GM23338 (cell line): ENCODE measurements around the gene GPATCH4. TPM values are rescaled to one million over a fixed set of nuclear protein-coding genes. Genes with fewer than 3 reads are reported as not detected.
A peak's percentile ranks its signal among the peaks of the same experiment; 100 is the strongest.

Experiments
- ATAC-seq: fragments of 200-7000 bp; cut with Tn5 transposase; 3 replicates; pipeline ENCODE4 v1.9.1; 2020
- DNase-seq: peaks from one replicate; pipeline ENCODE4 v3.0.0-alpha.2; 2015; ENCODE audit warnings: low spot score
- H2AFZ ChIP-seq: fragments of 200-600 bp; sonication (generic); 2 replicates; pipeline ENCODE4 v1.8.0; 2016; ENCODE audit warnings: antibody characterized with exemption, mild to moderate bottlenecking, moderate library complexity
- H3F3A ChIP-seq: fragments of 200-600 bp; sonication (generic); replicated peaks from 2 replicates; pipeline ENCODE4 v1.8.0; 2017; ENCODE audit warnings: antibody characterized with exemption, mixed run types, low read depth
- H3K27ac ChIP-seq: fragments of 200-600 bp; sonication (generic); 2 replicates; pipeline ENCODE4 v1.6.1; 2016; ENCODE audit warnings: low read depth
- H3K27me3 ChIP-seq: fragments of 200-600 bp; sonication (generic); 2 replicates; pipeline ENCODE4 v1.8.0; 2016; ENCODE audit warnings: mild to moderate bottlenecking, mixed run types, moderate library complexity; ENCODE audit not compliant: insufficient read depth
- H3K36me3 ChIP-seq: fragments of 200-600 bp; sonication (generic); 2 replicates; pipeline ENCODE4 v1.8.0; 2016; ENCODE audit warnings: mild to moderate bottlenecking; ENCODE audit not compliant: insufficient read depth
- H3K4me1 ChIP-seq: fragments of 200-600 bp; sonication (generic); 2 replicates; pipeline ENCODE4 v1.8.0; 2016; ENCODE audit warnings: mild to moderate bottlenecking, moderate library complexity; ENCODE audit not compliant: insufficient read depth
- H3K4me2 ChIP-seq: fragments of 200-600 bp; sonication (generic); 2 replicates; pipeline ENCODE4 v1.7.1; 2017; ENCODE audit warnings: mixed run types
- H3K4me3 ChIP-seq: fragments of 200-600 bp; sonication (generic); 2 replicates; pipeline ENCODE4 v1.6.1; 2016; ENCODE audit warnings: mixed run types
- H3K79me2 ChIP-seq: fragments of 200-600 bp; sonication (generic); replicated peaks from 2 replicates; pipeline ENCODE4 v1.8.0; 2017; ENCODE audit warnings: mild to moderate bottlenecking; ENCODE audit not compliant: insufficient read depth
- H3K9me2 ChIP-seq: fragments of 200-600 bp; sonication (generic); 2 replicates; pipeline ENCODE4 v1.8.0; 2017; ENCODE audit not compliant: insufficient read depth
- H4K20me1 ChIP-seq: fragments of 200-600 bp; sonication (generic); replicated peaks from 2 replicates; pipeline ENCODE4 v1.8.0; 2017; ENCODE audit warnings: mild to moderate bottlenecking; ENCODE audit not compliant: insufficient read depth
- H3K27ac Mint-ChIP-seq: 2 replicates; pipeline ENCODE4 v1.8.0; 2020; ENCODE audit warnings: inconsistent platforms, mild to moderate bottlenecking, moderate library complexity, mixed read lengths
- H3K27me3 Mint-ChIP-seq: 3 replicates; pipeline ENCODE4 v1.8.0; 2022; ENCODE audit warnings: low read depth, mild to moderate bottlenecking, moderate library complexity, mixed read lengths, inconsistent platforms; ENCODE audit not compliant: insufficient read depth, poor library complexity
- H3K36me3 Mint-ChIP-seq: 3 replicates; pipeline ENCODE4 v1.8.0; 2021; ENCODE audit warnings: low read depth, mild to moderate bottlenecking, inconsistent platforms, moderate library complexity, mixed read lengths
- H3K4me1 Mint-ChIP-seq: 3 replicates; pipeline ENCODE4 v1.8.0; 2020; ENCODE audit warnings: mild to moderate bottlenecking, inconsistent platforms, mixed read lengths
- H3K4me3 Mint-ChIP-seq: 3 replicates; pipeline ENCODE4 v1.8.0; 2021; ENCODE audit warnings: moderate library complexity, mild to moderate bottlenecking, inconsistent platforms, mixed read lengths
- H3K9me3 Mint-ChIP-seq: 3 replicates; pipeline ENCODE4 v1.8.0; 2020; ENCODE audit warnings: moderate library complexity, mild to moderate bottlenecking, inconsistent platforms, mixed read lengths
- CREB1 ChIP-seq: fragments of 250-450 bp; sonication (Bioruptor Pico); IDR thresholded peaks from 2 replicates; pipeline ENCODE4 v1.5.0; 2020; ENCODE audit warnings: low read depth, mild to moderate bottlenecking, moderate library complexity
- EZH2 ChIP-seq: fragments of 200-600 bp; sonication (generic); IDR thresholded peaks from one replicate; pipeline ENCODE4 v1.8.0; 2017; ENCODE audit warnings: antibody characterized with exemption, mild to moderate bottlenecking, low read depth; ENCODE audit not compliant: unreplicated experiment
- EZH2phosphoT487 ChIP-seq: fragments of 200-600 bp; sonication (generic); IDR thresholded peaks from one replicate; pipeline ENCODE4 v1.8.1; 2018; ENCODE audit warnings: antibody characterized with exemption; ENCODE audit not compliant: unreplicated experiment
- JUNB ChIP-seq: IDR thresholded peaks from one replicate; pipeline ENCODE4 v1.6.1; 2016; ENCODE audit warnings: antibody characterized with exemption; ENCODE audit not compliant: unreplicated experiment
- POLR2AphosphoS5 ChIP-seq: IDR thresholded peaks from 2 replicates; pipeline ENCODE4 v1.6.1; 2016; ENCODE audit warnings: antibody characterized with exemption, low read depth
- REST ChIP-seq: IDR thresholded peaks from one replicate; pipeline ENCODE4 v1.6.1; 2018; ENCODE audit warnings: antibody characterized with exemption; ENCODE audit not compliant: unreplicated experiment
- STAT1 ChIP-seq: IDR thresholded peaks from one replicate; pipeline ENCODE4 v1.6.1; 2016; ENCODE audit warnings: antibody characterized with exemption; ENCODE audit not compliant: unreplicated experiment
- ZNF331 ChIP-seq: fragments of 250-450 bp; sonication (Bioruptor Pico); IDR thresholded peaks from 2 replicates; pipeline ENCODE4 v1.5.0; 2020; ENCODE audit warnings: low read depth, mild to moderate bottlenecking, moderate library complexity
- polyA plus RNA-seq: library from polyadenylated mRNA; unstranded; fragments of >200 nt; fragmentation: Nextera tagmentation; extraction: Ambion mirVana; gene quantifications from 2 replicates; pipeline ENCODE4 v1.2.1, GENCODE V29; 2016
- total RNA-seq: library from RNA; depleted of rRNA; stranded (reverse); fragments of >200 nt; shearing (Covaris generic); gene quantifications from 2 replicates; pipeline ENCODE4 v1.2.3, GENCODE V29; 2014
- TF ChIP-seq, protein P1 (sequence below): fragments of 250-450 bp; sonication (Bioruptor Pico); IDR thresholded peaks from 2 replicates; pipeline ENCODE4 v1.5.0; 2020; ENCODE audit warnings: mild to moderate bottlenecking, moderate library complexity
- TF ChIP-seq, protein P2 (sequence below), 2 experiments: fragments of 200-600 bp in 1 of 2; sonication (generic) in 1 of 2; conservative IDR thresholded peaks; 2 replicates each; pipeline versions ENCODE4 v1.5.1 to v1.6.1; 2016 to 2017; ENCODE audit warnings: antibody characterized with exemption in 2 of 2, low read depth in 2 of 2, mild to moderate bottlenecking in 2 of 2, moderate library complexity in 1 of 2

Gene GPATCH4
- total and polyA plus RNA-seq, 2 experiments from 2014 or later: 58.9 to 187 TPM

DNA sequence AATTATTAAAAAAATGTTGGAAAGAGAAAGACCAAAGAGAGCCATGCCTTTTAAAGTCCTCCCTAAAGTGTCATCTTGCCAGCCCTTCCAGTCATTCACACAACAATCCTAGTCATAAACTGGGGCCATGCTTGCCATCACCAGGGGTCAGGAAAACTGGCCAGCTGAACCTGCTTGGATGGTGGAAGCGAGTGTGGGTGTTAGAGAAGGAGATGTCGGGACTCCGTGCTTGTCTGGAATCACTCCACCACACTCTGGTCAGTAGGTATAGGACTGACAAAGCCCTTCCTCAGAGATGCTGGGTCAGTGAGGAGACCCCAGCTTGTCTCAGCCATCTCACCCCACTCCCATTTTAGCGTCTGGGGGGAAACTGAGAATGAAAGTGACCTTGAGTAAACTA is 14.7 kb upstream of the GPATCH4 start (continued):
- TF ChIP-seq, protein P1, sequence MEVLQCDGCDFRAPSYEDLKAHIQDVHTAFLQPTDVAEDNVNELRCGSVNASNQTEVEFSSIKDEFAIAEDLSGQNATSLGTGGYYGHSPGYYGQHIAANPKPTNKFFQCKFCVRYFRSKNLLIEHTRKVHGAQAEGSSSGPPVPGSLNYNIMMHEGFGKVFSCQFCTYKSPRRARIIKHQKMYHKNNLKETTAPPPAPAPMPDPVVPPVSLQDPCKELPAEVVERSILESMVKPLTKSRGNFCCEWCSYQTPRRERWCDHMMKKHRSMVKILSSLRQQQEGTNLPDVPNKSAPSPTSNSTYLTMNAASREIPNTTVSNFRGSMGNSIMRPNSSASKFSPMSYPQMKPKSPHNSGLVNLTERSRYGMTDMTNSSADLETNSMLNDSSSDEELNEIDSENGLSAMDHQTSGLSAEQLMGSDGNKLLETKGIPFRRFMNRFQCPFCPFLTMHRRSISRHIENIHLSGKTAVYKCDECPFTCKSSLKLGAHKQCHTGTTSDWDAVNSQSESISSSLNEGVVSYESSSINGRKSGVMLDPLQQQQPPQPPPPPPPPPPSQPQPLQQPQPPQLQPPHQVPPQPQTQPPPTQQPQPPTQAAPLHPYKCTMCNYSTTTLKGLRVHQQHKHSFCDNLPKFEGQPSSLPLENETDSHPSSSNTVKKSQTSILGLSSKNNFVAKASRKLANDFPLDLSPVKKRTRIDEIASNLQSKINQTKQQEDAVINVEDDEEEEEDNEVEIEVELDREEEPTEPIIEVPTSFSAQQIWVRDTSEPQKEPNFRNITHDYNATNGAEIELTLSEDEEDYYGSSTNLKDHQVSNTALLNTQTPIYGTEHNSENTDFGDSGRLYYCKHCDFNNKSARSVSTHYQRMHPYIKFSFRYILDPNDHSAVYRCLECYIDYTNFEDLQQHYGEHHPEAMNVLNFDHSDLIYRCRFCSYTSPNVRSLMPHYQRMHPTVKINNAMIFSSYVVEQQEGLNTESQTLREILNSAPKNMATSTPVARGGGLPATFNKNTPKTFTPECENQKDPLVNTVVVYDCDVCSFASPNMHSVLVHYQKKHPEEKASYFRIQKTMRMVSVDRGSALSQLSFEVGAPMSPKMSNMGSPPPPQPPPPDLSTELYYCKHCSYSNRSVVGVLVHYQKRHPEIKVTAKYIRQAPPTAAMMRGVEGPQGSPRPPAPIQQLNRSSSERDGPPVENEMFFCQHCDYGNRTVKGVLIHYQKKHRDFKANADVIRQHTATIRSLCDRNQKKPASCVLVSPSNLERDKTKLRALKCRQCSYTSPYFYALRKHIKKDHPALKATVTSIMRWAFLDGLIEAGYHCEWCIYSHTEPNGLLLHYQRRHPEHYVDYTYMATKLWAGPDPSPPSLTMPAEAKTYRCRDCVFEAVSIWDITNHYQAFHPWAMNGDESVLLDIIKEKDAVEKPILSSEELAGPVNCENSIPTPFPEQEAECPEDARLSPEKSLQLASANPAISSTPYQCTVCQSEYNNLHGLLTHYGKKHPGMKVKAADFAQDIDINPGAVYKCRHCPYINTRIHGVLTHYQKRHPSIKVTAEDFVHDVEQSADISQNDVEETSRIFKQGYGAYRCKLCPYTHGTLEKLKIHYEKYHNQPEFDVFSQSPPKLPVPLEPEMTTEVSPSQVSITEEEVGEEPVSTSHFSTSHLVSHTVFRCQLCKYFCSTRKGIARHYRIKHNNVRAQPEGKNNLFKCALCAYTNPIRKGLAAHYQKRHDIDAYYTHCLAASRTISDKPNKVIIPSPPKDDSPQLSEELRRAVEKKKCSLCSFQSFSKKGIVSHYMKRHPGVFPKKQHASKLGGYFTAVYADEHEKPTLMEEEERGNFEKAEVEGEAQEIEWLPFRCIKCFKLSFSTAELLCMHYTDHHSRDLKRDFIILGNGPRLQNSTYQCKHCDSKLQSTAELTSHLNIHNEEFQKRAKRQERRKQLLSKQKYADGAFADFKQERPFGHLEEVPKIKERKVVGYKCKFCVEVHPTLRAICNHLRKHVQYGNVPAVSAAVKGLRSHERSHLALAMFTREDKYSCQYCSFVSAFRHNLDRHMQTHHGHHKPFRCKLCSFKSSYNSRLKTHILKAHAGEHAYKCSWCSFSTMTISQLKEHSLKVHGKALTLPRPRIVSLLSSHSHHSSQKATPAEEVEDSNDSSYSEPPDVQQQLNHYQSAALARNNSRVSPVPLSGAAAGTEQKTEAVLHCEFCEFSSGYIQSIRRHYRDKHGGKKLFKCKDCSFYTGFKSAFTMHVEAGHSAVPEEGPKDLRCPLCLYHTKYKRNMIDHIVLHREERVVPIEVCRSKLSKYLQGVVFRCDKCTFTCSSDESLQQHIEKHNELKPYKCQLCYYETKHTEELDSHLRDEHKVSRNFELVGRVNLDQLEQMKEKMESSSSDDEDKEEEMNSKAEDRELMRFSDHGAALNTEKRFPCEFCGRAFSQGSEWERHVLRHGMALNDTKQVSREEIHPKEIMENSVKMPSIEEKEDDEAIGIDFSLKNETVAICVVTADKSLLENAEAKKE (CRISPR knock-in tag): no peak
- no peak for TF ChIP-seq JUNB
- TF ChIP-seq POLR2AphosphoS5: no peak
- no peak for TF ChIP-seq EZH2phosphoT487
- no peak for TF ChIP-seq STAT1
- no peak for TF ChIP-seq ZNF331 (CRISPR knock-in tag)
- no peak for TF ChIP-seq CREB1 (CRISPR knock-in tag)

- Mint-ChIP-seq H3K4me1 (peaks cover 14% of the 10 kb centered on the region), H3K27me3 (no peaks in the 10 kb centered on the region), H3K9me3 (no peaks in the 10 kb centered on the region), H3K4me3 (peak overlapping the region; percentile 12; the same call in 1 of the 3 replicates), H3K36me3 (no peaks in the 10 kb centered on the region), H3K27ac (no peak overlapping the region)
- Histone ChIP-seq H3K4me3 (no peak overlapping the region), H2AFZ (peak overlapping the region; percentile 64; the same call in 1 of the 2 replicates), H3K4me1 (no peaks in the 10 kb centered on the region), H3F3A (no peaks in the 10 kb centered on the region; the same call in none of the 2 replicates), H3K9me2 (no peaks in the 10 kb centered on the region), H3K79me2 (no peaks in the 10 kb centered on the region), H3K36me3 (no peaks in the 10 kb centered on the region), H4K20me1 (no peaks in the 10 kb centered on the region), H3K27ac (no peak overlapping the region), H3K4me2 (no peak overlapping the region), H3K27me3 (no peaks in the 10 kb centered on the region)
- ATAC-seq: no peak
- DNase-seq: no peak
- TF ChIP-seq CREB1 (CRISPR knock-in tag) (no peak), JUNB (no peak), REST (no peak), EZH2 (no peak), ZNF331 (CRISPR knock-in tag) (no peak), POLR2AphosphoS5 (no peak)
- TF ChIP-seq, protein P2, sequence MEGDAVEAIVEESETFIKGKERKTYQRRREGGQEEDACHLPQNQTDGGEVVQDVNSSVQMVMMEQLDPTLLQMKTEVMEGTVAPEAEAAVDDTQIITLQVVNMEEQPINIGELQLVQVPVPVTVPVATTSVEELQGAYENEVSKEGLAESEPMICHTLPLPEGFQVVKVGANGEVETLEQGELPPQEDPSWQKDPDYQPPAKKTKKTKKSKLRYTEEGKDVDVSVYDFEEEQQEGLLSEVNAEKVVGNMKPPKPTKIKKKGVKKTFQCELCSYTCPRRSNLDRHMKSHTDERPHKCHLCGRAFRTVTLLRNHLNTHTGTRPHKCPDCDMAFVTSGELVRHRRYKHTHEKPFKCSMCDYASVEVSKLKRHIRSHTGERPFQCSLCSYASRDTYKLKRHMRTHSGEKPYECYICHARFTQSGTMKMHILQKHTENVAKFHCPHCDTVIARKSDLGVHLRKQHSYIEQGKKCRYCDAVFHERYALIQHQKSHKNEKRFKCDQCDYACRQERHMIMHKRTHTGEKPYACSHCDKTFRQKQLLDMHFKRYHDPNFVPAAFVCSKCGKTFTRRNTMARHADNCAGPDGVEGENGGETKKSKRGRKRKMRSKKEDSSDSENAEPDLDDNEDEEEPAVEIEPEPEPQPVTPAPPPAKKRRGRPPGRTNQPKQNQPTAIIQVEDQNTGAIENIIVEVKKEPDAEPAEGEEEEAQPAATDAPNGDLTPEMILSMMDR (conservative IDR thresholded peaks at IDR 0.05; ENCODE audit: low read depth in 2 of 2): no peak
These were observed 11.4 kb upstream of the GPATCH4 start for GRCh38 chr1:156612666-156613065.
